GM18873 (cell line): ENCODE measurements around the gene MESD.

Source experiments
- ATAC-seq: cut with Tn5 transposase; IDR thresholded peaks from one replicate; pipeline ENCODE4 v1.9.1; 2021; ENCODE audit warnings: mild to moderate bottlenecking, moderate library complexity, moderate number of reproducible peaks; ENCODE audit not compliant: unreplicated experiment, low FRiP score

MESD gene

DNA sequence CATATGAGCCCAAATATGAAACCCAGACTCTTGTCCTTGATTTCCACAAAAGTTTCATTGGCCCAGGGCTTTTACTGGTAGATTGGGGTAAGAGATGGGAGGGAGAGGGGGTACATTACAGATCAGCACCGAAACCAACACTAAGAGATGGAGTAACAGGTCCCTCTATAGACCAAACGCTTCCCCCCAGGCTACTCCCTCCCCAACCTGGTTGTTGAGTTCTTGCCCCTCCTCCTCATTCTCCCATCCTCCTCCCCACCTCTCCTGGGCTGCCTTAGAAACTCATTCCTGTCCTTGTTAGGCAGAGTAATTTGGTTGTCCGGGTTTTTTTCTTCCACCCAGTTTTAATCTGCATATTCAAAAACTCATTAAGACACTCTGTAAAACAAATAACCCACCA is 74.1 kb downstream of the MESD start:
- no peak for ATAC-seq

DNA sequence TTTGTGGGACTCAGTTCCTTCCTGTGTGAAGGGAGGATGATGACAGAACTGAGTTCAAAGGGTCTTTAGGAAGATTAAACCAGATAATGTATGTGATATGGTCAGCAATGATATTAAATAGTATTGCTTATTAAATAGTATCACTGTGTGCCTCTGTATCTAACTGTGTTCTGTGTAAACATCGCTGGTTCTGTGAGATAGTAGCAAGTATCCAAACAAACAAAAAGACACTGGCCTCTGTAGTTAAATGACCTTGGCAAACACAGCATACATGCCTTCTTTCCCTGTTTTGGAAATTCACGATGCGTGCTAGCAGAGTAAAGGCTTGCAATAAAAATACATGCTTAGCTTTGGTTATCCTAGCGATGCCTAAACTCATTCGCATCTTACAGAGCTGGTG is 76.1 kb downstream of the MESD start:
- no peak for ATAC-seq

DNA sequence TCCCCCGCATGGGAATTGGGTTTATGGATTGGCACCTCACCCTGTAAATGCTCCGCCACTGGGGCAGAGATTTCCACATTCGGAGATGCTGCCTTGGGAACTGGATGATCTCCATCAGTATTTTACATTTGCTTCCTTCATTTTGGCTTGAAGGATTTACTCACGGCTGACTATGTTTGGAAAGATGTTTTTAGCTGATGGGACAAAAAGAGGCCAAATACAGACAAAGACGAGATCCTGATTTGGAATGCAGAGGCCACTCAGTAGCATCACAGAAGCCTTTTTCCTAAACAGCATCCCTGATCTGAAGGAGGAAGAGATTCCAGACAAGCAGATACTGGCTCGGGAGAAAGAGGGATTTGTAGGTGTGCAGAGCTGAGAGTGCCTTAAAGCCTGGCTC is 76.9 kb downstream of the MESD start:
- ATAC-seq: no peak

DNA sequence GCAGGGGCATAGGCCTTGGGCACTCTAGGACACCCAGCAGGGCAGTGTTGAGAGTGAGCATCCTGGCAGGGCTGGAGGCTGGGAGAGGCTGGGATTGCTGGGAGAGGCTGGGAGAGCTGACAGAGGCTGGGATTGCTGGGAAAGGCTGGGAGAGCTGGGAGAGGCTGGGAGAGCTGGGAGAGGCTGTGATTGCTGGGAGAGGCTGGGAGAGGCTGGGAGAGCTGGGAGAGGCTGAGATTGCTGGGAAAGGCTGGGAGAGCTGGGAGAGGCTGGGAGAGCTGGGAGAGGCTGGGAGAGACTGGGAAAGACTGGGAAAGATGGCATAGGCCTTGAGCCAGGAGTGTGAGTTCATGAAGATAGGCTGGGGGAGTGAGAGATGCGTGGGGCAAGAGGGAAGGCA is 77.8 kb downstream of the MESD start:
- no peak for ATAC-seq

DNA sequence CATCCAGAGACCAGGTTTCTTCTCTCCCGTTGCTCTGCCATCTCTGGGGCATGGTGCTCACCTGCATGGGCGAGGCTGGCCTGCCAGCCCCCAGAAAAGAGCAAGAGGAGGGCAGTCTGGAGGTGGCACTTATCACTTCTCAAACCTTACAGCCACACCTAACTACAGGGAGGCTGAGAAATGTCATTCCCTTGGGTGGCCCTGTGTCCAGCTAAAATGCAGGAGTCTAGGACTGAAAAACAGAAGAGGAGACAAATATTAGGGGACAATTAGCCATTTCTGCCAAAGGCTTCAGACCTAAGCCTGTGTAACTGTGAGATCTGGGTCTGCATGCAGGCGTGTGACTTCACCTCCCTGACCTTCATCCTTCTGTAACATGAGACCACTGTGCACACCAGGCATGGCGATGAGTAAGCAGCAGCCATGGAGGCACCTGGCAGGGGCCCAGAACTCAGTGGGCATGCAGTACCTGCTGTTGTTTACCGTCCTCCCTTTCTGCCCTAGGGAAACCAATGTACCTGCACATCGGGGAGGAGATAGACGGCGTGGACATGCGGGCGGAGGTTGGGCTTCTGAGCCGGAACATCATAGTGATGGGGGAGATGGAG is 83.4 kb downstream of the MESD start:
- ATAC-seq: no peak

DNA sequence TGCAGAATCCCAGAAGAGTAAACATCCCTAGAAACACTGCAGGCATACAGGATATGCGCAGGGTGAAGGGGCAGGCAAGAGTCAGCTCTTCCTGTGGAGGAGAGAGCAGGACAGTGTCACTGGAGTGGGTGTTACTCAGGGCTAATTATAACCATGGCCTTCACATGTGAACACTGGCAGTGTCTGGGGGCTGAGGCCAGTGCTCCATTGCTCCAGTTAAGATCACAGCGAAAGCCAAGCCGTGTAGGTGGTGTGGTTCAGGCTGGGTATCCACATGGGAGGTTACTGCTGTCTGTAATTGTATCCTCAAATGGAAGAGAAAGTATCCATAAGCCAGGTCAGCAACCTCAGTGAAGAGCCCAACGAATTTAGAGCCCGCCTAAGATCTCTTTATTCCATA is 84.6 kb downstream of the MESD start:
- ATAC-seq: no peak

DNA sequence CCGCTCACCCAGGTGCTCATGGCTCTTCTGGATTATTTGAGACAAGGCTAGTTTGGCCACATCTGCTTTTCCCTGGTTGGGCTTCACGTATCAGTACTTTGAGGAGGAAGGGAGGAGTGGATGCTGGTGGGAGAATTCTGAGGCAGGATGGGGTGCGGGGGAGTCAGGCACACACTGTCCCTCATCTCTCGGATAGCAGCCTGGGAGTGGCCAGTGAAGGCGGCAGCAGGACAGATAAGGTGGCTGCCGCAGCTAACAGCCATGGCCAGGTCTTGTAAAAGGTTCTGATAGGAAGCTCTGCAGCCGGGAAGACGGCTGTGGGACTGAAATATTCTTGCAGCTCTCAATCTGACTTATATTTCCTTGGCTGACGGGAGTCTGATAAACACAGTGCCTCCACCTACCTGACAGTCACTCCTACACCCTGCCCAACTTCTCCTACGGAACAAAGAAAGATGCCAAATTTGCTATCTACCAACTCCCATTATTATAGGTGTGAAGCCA is 87.3 kb downstream of the MESD start:
- ATAC-seq: no peak

DNA sequence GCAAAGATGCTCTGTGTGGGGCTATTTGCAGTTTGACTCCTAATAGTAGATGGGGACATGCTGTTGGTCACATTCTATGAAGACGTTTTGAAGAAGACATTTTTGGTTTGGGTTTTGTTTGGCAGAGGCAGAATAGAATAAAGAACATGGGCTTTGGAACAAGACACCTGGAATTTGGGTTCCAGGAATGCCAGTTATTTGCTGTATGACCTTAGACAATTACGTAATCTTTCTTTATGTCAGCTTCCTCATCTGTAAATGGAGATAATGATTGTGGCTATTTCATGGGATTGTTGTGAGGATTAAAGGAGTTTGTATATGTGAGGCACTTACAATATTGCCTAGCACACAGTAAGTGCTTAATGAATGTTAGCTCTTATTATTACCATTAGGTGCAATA is 91.6 kb downstream of the MESD start:
- no peak for ATAC-seq
